Panc1 (cell line): ENCODE results near the gene HOXD9. TPM values are rescaled to one million over a fixed set of nuclear protein-coding genes. Genes with fewer than 3 reads are reported as not detected.

Source experiments
- ATAC-seq: fragments of 200-7000 bp; cut with Tn5 transposase; 2 replicates; pipeline ENCODE4 v1.9.1; 2020; ENCODE audit warnings: mild to moderate bottlenecking, moderate library complexity
- BruUV-seq: library from RNA; stranded (reverse); fragments of 400-500 nt; replicated peaks from 2 replicates; lab custom pipeline; 2021; lab: Mats Ljungman, UMichigan
- CTCF ChIA-PET: fragments of 300-600 bp; sonication (Branson Sonifier 250); formaldehyde crosslinking; loops from one replicate; lab custom pipeline; 2022; ENCODE audit warnings: antibody characterized with exemption; lab: Charles Lee
- POLR2A ChIA-PET: fragments of 300-600 bp; sonication (Branson Sonifier 250); formaldehyde crosslinking; loops from one replicate; lab custom pipeline; 2022; ENCODE audit warnings: antibody characterized with exemption; lab: Charles Lee
- DNase-seq: peaks from one replicate; pipeline ENCODE4 v3.0.0-alpha.2; 2010; ENCODE audit warnings: low read depth, low spot score
- H3K27ac ChIP-seq: 2 replicates; pipeline ENCODE4 v1.5.1; 2011; ENCODE audit warnings: mild to moderate bottlenecking, low read length, inconsistent platforms
- H3K27me3 ChIP-seq: fragments of 200-500 bp; sonication (Bioruptor generic); 2 replicates; pipeline ENCODE4 v1.6.0; 2014; ENCODE audit warnings: low read length, inconsistent platforms; ENCODE audit not compliant: control insufficient read depth, insufficient read depth
- H3K36me3 ChIP-seq: fragments of 200-500 bp; sonication (Bioruptor generic); 2 replicates; pipeline ENCODE4 v1.5.1; 2014; ENCODE audit warnings: inconsistent platforms, mild to moderate bottlenecking, low read length, moderate library complexity; ENCODE audit not compliant: control insufficient read depth, insufficient read depth
- H3K4me1 ChIP-seq: 2 replicates; pipeline ENCODE4 v1.5.1; 2011; ENCODE audit warnings: inconsistent platforms, mild to moderate bottlenecking, low read length, moderate library complexity; ENCODE audit not compliant: control insufficient read depth, insufficient read depth
- H3K4me3 ChIP-seq, 2 experiments: 2 replicates each; pipeline ENCODE4 v1.5.1; 2011 to 2012; ENCODE audit warnings: low read depth in 2 of 2, low read length in 2 of 2, mild to moderate bottlenecking in 2 of 2, inconsistent platforms in 1 of 2, moderate library complexity in 1 of 2
- H3K9me3 ChIP-seq: fragments of 200-500 bp; sonication (Bioruptor generic); 2 replicates; pipeline ENCODE4 v1.5.1; 2014; ENCODE audit warnings: low read depth, mild to moderate bottlenecking, inconsistent platforms, low read length, moderate library complexity; ENCODE audit not compliant: control insufficient read depth, insufficient read depth
- CTCF ChIP-seq: fragments of 450-650 bp; IDR thresholded peaks from 2 replicates; pipeline ENCODE4 v1.5.1; 2017; ENCODE audit warnings: mild to moderate bottlenecking
- POLR2AphosphoS5 ChIP-seq: IDR thresholded peaks from 2 replicates; pipeline ENCODE4 v1.6.1; 2012; ENCODE audit warnings: mild to moderate bottlenecking, low read depth, low read length, moderate library complexity
- SIN3A ChIP-seq: IDR thresholded peaks from 2 replicates; pipeline ENCODE4 v1.6.1; 2012; ENCODE audit warnings: low read depth, mild to moderate bottlenecking, low read length, moderate library complexity, borderline replicate concordance; ENCODE audit not compliant: insufficient read depth
- TCF7L2 ChIP-seq: IDR thresholded peaks from 2 replicates; pipeline ENCODE4 v1.6.1; 2011; ENCODE audit warnings: mild to moderate bottlenecking, low read depth, low read length, inconsistent platforms
- in situ Hi-C: cut with HindIII; loops from 2 replicates; pipeline ENCODE4 v1.10.0; 2016; ENCODE audit warnings: low sequenced_read_pairs, low pct_unique_long_range_greater_than_20kb
- intact Hi-C: fragments of 100-400 bp; cut with micrococcal nuclease; formaldehyde crosslinking; loops from one replicate; pipeline ENCODE4 v1.10.0; 2022; ENCODE audit not compliant: unreplicated experiment
- total RNA-seq: library from RNA; stranded (reverse); gene quantifications from one replicate; pipeline ENCODE4 v1.2.1, GENCODE V29; 2021; ENCODE audit not compliant: unreplicated experiment
- TF ChIP-seq, protein P1 (sequence below), 2 experiments: IDR thresholded peaks; 2 replicates each; pipeline ENCODE4 v1.6.1; 2011 to 2012; ENCODE audit warnings: low read depth in 2 of 2, control low read depth in 1 of 2, low read length in 1 of 2, mild to moderate bottlenecking in 1 of 2, moderate library complexity in 1 of 2; ENCODE audit not compliant: insufficient read depth in 1 of 2

HOXD9 gene
- total RNA-seq, 1 experiment from 2014 or later, result 0.15 TPM

- ATAC-seq (no peak), DNase-seq (no peak)
- Histone ChIP-seq H3K27me3 (no peaks in the 10 kb centered on the region), H3K9me3 (no peaks in the 10 kb centered on the region), H3K4me3 (no peak overlapping the region), H3K27ac (no peak overlapping the region), H3K36me3 (no peaks in the 10 kb centered on the region), H3K4me1 (no peaks in the 10 kb centered on the region)
- no TSS peak for BruUV-seq
- POLR2A ChIA-PET, result no interaction called here
- CTCF ChIA-PET, result no interaction called here
- in situ Hi-C loops (no loop called here), intact Hi-C loops (no loop called here)
- TF ChIP-seq CTCF, result no peak
- TF ChIP-seq, protein P1, sequence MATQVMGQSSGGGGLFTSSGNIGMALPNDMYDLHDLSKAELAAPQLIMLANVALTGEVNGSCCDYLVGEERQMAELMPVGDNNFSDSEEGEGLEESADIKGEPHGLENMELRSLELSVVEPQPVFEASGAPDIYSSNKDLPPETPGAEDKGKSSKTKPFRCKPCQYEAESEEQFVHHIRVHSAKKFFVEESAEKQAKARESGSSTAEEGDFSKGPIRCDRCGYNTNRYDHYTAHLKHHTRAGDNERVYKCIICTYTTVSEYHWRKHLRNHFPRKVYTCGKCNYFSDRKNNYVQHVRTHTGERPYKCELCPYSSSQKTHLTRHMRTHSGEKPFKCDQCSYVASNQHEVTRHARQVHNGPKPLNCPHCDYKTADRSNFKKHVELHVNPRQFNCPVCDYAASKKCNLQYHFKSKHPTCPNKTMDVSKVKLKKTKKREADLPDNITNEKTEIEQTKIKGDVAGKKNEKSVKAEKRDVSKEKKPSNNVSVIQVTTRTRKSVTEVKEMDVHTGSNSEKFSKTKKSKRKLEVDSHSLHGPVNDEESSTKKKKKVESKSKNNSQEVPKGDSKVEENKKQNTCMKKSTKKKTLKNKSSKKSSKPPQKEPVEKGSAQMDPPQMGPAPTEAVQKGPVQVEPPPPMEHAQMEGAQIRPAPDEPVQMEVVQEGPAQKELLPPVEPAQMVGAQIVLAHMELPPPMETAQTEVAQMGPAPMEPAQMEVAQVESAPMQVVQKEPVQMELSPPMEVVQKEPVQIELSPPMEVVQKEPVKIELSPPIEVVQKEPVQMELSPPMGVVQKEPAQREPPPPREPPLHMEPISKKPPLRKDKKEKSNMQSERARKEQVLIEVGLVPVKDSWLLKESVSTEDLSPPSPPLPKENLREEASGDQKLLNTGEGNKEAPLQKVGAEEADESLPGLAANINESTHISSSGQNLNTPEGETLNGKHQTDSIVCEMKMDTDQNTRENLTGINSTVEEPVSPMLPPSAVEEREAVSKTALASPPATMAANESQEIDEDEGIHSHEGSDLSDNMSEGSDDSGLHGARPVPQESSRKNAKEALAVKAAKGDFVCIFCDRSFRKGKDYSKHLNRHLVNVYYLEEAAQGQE (IDR thresholded peaks at IDR 0.05; ENCODE audit: insufficient read depth in 1 of 2, low read depth in 2 of 2, low read length in 1 of 2), result no peak
- no peak for TF ChIP-seq SIN3A
- TF ChIP-seq TCF7L2, result no peak
- no peak for TF ChIP-seq POLR2AphosphoS5
Observed at GRCh38 chr2:176164611-176165369, 42.3 kb downstream of the HOXD9 start.

- no peaks in the 10 kb centered on the region for H3K9me3 ChIP-seq
- no peak overlapping the region for H3K4me3 ChIP-seq
- TF ChIP-seq SIN3A (no peak), CTCF (no peak), TCF7L2 (no peak), POLR2AphosphoS5 (no peak)
- TF ChIP-seq, protein P1 (IDR thresholded peaks at IDR 0.05; ENCODE audit: insufficient read depth in 1 of 2, low read depth in 2 of 2, low read length in 1 of 2), result no peak
- CTCF ChIA-PET, result no interaction called here
- H3K27ac ChIP-seq, result no peak overlapping the region
- in situ Hi-C loops (no loop called here), intact Hi-C loops (no loop called here)
- DNase-seq (no peak), ATAC-seq (no peak)
- POLR2A ChIA-PET, result no interaction called here
- H3K36me3 ChIP-seq, result no peaks in the 10 kb centered on the region
- H3K4me1 ChIP-seq, result no peaks in the 10 kb centered on the region
- no TSS peak for BruUV-seq
- H3K27me3 ChIP-seq, result no peaks in the 10 kb centered on the region
Observed at GRCh38 chr2:176165370-176166050, 43.0 kb downstream of the HOXD9 start.
